Subcutaneous adipose tissue (tissue), 4 donors: Measurements from ENCODE around the gene GNAQ. TPM values are rescaled to one million over a fixed set of nuclear protein-coding genes. Genes with fewer than 3 reads are reported as not detected.

Experiments used
- total RNA-seq, 4 donors: library from RNA; depleted of rRNA; stranded (reverse); fragments of >200 nt; gene quantifications; one replicate each; pipeline ENCODE4 v1.1.0, GENCODE V29; 2016
- TF ChIP-seq, protein P1 (sequence below): fragments of 450-650 bp; IDR thresholded peaks from one replicate; pipeline ENCODE4 v1.5.1; 2016; ENCODE audit warnings: low read depth, mild to moderate bottlenecking, control low read depth, antibody characterized with exemption, moderate library complexity

Gene GNAQ
- total RNA-seq, 4 donors from 2014 or later = 41.8 to 100 (median 45.5) TPM

DNA sequence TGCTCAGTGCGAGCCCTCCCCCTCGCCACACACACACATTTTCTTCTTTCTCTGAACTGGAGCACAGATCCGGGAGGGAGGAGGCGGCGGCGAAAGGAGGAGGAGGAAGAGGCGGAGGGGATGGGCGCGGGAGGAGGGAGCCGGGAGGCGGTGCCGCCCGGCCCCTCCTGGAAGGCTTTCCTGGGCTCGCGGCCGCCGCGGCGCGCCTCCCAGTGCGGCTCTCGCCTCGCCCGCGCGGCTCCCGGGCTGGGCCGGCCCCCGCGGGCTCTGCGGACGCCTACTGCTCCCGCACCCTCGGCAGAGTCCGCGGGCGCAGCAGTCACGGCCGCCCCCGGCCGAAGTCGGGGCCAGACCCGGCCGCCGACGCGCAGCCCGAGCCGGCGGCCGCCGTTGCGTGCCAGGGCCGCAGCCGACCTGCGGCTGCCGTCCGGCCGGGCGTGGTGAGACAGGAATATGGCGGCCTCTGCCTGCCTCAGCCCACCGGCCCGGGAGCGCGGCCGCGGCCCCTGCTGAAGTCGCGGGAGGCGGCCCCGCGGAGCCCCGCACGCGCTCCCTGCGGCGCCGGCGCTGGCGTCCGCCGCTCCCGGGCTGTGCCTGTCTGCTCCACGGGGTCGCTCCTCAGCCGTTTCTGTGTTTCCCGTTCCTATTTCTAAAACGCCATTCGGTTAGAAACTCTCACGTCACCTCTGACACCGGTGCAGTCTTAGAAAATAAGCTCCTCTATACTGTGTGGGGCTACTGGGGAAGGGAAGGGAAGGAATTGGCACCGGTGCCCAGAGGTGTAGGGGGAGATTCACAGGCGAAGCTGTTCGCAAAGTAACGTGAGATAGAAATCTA is 500 bp upstream of the GNAQ start:
- TF ChIP-seq, protein P1, sequence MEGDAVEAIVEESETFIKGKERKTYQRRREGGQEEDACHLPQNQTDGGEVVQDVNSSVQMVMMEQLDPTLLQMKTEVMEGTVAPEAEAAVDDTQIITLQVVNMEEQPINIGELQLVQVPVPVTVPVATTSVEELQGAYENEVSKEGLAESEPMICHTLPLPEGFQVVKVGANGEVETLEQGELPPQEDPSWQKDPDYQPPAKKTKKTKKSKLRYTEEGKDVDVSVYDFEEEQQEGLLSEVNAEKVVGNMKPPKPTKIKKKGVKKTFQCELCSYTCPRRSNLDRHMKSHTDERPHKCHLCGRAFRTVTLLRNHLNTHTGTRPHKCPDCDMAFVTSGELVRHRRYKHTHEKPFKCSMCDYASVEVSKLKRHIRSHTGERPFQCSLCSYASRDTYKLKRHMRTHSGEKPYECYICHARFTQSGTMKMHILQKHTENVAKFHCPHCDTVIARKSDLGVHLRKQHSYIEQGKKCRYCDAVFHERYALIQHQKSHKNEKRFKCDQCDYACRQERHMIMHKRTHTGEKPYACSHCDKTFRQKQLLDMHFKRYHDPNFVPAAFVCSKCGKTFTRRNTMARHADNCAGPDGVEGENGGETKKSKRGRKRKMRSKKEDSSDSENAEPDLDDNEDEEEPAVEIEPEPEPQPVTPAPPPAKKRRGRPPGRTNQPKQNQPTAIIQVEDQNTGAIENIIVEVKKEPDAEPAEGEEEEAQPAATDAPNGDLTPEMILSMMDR = no peak

DNA sequence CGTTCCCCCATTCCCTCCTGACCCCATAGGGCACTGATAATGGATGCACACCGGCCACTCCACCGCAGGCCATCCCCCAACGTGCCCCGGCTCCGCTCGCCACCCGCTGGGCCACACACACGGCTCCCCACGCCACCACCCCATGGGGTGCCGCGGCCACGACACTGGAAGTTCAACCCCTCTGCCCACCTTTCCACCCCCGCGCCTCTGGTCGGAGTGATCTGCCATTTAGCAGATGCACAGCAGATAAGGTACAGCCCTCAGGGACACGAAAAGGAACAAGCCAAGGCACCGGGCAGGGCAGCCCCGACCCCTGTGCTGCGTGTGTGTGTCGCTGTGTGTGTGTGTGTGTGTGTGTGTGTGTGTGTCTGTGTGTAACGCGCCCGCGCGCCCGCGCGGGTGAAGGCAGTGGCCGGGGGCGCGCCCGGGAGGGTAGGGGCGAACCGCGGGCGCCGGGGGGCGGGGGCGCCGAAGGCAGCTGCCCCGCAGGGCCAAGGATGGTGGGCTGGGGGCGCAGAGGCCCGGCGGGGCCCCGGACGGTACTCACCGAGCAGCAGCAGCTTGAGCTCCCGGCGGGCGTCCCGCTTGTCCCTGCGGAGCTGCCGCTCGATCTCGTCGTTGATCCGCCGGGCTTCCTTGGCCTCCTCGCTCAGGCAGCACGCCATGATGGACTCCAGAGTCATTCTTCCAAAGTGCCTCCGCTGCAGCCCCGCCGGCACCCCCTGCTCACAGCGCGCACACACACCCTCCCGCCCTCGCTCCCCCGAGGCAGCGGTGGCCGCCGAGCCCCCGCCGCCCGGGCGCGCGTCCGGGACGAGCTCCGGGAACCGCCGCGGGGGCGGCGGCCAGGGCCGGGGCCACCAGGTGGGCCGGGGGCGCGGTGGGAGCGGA is 813 bp downstream of the GNAQ start:
- TF ChIP-seq, protein P1 = no peak

DNA sequence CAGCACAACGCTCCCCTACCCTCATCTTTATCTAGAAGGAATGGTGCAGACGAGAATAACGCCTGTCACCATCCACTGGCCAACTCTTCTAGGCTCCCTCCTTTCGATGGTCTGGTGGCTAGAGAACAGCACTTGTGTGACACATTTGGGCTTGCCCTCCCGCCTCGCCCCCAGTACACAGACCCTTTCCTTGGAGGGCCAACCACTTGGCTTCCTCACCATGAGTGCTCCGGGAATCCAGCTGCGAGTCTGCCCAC is 1.4 kb downstream of the GNAQ start:
- TF ChIP-seq, protein P1 = no peak

DNA sequence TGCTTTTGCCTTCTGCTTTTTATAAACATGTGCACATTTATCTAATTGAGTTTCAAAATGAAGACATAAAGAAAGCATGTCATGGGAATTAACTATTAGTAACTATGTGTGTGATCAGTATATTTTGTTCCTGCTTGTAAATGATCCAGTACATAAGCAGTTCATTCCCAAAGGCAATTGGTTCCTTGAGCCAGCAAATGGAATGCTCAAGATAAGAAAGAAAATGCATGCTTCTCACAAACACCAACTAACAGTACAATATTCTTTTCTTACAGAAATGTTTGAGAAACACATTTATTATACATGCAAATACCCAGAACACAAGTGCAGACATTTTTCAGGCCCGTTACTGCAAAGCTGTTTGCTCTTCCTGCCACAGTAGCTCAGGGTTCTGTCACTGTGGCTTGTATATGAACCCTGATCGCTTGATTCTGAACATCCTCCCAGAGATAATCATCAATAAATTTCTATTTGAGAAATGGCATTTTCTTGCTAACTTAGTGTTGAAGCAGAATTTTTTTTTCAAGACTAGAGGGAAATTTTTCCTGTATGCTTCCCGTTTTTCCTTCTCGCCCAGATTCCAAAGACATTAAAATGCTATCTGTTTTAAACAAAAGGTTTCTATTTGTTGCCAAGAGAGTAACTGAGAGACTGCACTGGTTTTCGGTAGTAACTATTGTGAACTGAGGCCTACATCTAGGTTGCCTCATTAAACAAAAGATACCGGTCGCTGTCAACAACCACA is 1.9 kb downstream of the GNAQ start:
- TF ChIP-seq, protein P1 = no peak

DNA sequence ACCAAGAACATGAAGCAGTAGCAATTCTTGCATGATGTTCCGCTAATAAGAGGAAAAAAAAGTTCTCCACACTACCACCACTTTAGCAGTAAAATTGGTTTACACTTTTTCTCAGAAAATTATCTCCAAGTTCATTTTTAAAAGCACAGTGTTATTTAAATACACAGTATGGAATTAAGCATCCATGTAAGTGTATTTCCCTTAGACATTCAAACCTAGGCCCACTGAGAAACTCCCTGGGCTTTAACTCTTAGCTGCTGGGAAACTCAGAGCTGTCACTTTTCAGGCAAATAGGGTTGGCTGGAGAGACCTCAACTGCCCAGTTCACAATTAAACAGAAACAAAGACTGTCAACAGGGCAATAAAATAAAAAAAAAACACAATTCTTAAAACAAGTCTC is 2.7 kb downstream of the GNAQ start:
- TF ChIP-seq, protein P1 = no peak

DNA sequence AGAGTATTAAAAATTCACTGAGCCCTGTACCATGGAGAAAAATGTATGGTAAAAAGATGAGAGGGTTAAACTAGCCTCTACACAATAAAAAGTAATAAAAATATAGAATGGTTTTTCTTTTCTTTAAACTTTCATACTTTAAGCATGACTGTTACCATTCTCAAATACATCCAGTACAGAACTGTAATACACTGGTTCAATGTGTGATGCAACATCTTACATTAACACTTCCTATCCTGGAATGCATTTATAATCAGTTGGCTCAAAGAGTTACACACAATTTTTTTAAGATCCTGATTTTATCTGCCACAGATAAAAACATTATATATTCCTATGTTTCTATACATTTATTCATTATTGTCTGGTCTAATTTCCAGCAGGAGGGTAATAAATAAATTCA is 4.7 kb downstream of the GNAQ start:
- TF ChIP-seq, protein P1 = no peak

DNA sequence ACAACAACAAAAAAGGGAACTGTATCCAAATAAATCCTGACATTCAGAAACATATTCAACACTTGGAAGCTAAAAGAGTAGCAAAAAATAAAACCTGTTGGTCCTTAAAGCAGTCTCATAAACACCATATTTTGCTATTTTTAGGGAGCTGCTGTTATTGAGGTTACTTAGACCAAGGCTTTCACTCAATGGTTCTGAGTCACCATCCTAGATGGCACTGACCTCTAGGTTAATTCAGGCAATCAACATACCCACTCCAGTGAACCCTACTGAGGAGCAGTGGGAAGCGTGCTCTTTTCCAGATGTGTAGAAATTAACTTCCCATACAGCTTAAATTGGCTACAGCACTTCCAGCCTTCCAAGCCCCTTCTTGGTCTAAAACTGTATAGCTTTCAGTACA is 5.2 kb downstream of the GNAQ start:
- TF ChIP-seq, protein P1 = no peak
